Esophagus squamous epithelium (tissue), 5 donors: Measurements from ENCODE around the gene ITPRIP. TPM values are rescaled to one million over a fixed set of nuclear protein-coding genes. Genes with fewer than 3 reads are reported as not detected.

ENCODE experiments used
- DNase-seq: peaks from one replicate; lab custom pipeline; 2025; lab: John Stamatoyannopoulos, UW
- H3K27ac ChIP-seq, 4 donors: fragments of 200-600 bp; sonication (generic); one replicate each; pipeline ENCODE4 v1.5.1; 2016 to 2019; ENCODE audit warnings: mild to moderate bottlenecking in 1 of 4
- H3K27me3 ChIP-seq, 4 donors: fragments of 200-600 bp; sonication (generic); 1 replicate in 3 of 4; 2 replicates in 1 of 4; pipeline versions ENCODE4 v1.5.1 to v1.6.0; 2017 to 2021; ENCODE audit warnings: antibody characterized with exemption in 1 of 4
- H3K36me3 ChIP-seq, 3 donors: fragments of 200-600 bp; sonication (generic); one replicate each; pipeline ENCODE4 v1.5.1; 2016 to 2019
- H3K4me1 ChIP-seq, 3 donors: fragments of 200-600 bp; sonication (generic); one replicate each; pipeline ENCODE4 v1.5.1; 2017 to 2019
- H3K4me3 ChIP-seq, 4 donors: fragments of 200-600 bp; sonication (generic); 1 replicate in 3 of 4; 2 replicates in 1 of 4; pipeline ENCODE4 v1.5.1; 2016 to 2019; ENCODE audit warnings: mild to moderate bottlenecking in 2 of 4, moderate library complexity in 1 of 4
- H3K9me3 ChIP-seq, 3 donors: fragments of 200-600 bp; sonication (generic); one replicate each; pipeline ENCODE4 v1.5.1; 2016 to 2019
- POLR2A ChIP-seq, 4 donors: fragments of 450-650 bp; IDR thresholded peaks; one replicate each; pipeline ENCODE4 v1.6.1; 2017; ENCODE audit warnings: antibody characterized with exemption in 4 of 4, mild to moderate bottlenecking in 4 of 4, moderate library complexity in 3 of 4
- WGBS, 2 donors: methylation state at CpG; one replicate each; pipeline ENCODE4 v1.1.5; 2018; 5-methylcytosine and 5-hydroxymethylcytosine counted together
- intact Hi-C: fragments of 100-400 bp; cut with DNase I; formaldehyde crosslinking; loops from one replicate; pipeline ENCODE4 v1.15.0; 2022
- total RNA-seq, 4 donors: library from RNA; depleted of rRNA; stranded (reverse); fragments of >200 nt; gene quantifications; one replicate each; pipeline ENCODE4 v1.1.0, GENCODE V29; 2016
- TF ChIP-seq, protein P1 (sequence below), 6 experiments: fragments of 450-650 bp in 4 of 6; fragments of 200-600 bp in 2 of 6; sonication (generic) in 2 of 6; IDR thresholded peaks; one replicate each; pipeline ENCODE4 v1.5.1; 2016 to 2019; ENCODE audit warnings: antibody characterized with exemption in 6 of 6, mild to moderate bottlenecking in 4 of 6, moderate library complexity in 4 of 6
- donor health status: DM: yes; HTN: yes; CAD: no.

ITPRIP gene
- total RNA-seq, 4 donors from 2014 or later: 37.6 to 61.6 (median 38.4) TPM

DNA sequence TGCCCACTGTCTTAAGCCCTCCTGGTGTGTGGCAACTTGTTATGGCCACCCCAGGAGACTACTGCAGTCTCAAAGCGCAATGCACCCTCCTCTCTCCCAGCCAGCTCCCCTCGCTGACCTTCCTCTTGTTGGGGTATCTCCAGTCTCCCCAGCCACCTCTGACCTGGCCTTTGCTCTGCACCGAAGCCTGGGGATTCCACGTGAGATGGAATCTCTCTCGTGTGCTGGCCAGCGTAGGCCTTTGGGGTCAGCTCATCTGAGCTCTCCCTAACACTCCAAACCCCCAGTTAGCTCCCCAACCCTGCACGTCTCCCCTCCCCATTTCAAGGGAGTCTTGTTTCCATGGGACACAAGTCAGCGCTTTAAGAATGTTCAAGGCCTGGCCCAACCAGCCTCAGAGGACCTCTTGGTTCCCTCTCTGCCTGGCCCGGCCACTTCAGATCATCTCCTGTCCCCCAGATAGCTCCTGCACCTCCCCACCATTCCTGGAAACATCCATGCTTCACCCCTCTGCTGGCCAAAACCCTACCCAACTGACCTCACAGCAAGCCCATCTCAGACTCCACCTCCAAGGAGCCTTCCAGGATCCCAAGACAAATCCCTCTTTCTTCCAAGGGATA lies 11.2 kb downstream of the ITPRIP start:
- Histone ChIP-seq H3K4me1 (peaks cover 95 to 100% (median 98%) of the 10 kb centered on the region in 3 donors), H3K27me3 (no peaks in the 10 kb centered on the region), H3K9me3 (no peaks in the 10 kb centered on the region), H3K27ac (peak overlapping the region; percentile 84 to 99 (median 96)), H3K4me3 (peak overlapping the region in 2 of 4 donors; percentile 32 to 53), H3K36me3 (peaks cover 0 to 25% (median 0%) of the 10 kb centered on the region in 3 donors)
- DNase-seq: no peak
- WGBS, 2 donors: 92 to 99% methylated on average over 7 of the region's 9 CpGs
- intact Hi-C loops: no loop called here
- no peak for TF ChIP-seq POLR2A (IDR thresholded peaks at IDR 0.05)
- TF ChIP-seq, protein P1, sequence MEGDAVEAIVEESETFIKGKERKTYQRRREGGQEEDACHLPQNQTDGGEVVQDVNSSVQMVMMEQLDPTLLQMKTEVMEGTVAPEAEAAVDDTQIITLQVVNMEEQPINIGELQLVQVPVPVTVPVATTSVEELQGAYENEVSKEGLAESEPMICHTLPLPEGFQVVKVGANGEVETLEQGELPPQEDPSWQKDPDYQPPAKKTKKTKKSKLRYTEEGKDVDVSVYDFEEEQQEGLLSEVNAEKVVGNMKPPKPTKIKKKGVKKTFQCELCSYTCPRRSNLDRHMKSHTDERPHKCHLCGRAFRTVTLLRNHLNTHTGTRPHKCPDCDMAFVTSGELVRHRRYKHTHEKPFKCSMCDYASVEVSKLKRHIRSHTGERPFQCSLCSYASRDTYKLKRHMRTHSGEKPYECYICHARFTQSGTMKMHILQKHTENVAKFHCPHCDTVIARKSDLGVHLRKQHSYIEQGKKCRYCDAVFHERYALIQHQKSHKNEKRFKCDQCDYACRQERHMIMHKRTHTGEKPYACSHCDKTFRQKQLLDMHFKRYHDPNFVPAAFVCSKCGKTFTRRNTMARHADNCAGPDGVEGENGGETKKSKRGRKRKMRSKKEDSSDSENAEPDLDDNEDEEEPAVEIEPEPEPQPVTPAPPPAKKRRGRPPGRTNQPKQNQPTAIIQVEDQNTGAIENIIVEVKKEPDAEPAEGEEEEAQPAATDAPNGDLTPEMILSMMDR (IDR thresholded peaks at IDR 0.05): no peak

DNA sequence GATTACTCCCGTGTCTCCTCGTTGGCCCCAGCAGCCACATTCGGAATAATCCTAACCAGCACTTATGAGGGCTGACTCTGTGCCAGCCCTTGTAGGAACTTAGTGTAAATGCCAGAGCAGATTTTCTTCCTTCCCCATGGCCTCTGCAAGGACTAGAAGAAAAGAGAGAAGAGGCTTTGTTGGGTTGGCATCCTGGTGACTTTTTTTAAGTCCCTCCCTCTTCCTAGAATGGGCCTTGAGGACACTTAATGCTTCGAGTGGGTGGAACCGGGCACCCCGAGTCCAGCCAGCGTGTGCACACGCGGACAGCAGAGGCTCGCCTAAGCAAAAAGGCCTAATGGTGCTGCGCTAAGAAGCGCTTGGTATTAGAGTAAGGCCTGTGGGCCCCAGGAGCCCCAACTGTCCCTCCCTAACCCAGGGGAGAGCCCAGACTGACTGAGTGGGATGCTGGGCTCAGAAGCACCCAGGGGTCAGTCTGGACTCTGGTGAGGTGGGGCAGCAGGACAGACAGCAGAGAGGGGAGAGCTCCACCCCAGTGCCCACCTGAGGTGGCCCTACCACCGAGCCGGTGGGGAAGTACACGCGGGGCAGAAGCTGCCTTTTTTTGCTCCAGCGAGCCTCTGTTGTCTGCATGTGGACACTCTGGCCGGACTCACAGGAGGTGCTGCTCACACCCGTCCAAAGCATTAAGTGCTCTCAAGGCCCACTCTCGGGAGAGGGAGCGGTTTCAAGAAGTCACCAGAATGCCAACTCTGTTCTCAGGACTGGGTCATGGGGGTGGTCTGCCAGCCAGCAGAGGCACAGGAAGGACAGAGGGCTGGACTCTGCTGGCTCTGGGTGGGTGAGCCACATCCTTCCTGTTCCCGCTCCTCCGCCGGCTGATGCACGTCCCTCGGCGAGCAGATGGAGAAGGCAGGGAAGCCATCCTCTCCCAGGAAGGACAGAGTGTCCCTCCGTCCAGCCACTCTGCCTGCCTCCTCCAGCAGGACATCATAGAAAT lies 12.5 kb downstream of the ITPRIP start:
- Histone ChIP-seq H3K4me3 (peak overlapping the region in 1 of 4 donors; percentile 17), H3K4me1 (peaks cover 97 to 100% (median 98%) of the 10 kb centered on the region in 3 donors), H3K9me3 (no peaks in the 10 kb centered on the region), H3K36me3 (peaks cover 0 to 25% (median 0%) of the 10 kb centered on the region in 3 donors), H3K27me3 (no peaks in the 10 kb centered on the region), H3K27ac (peak overlapping the region; percentile 84 to 99 (median 96))
- no peak for TF ChIP-seq POLR2A (IDR thresholded peaks at IDR 0.05)
- TF ChIP-seq, protein P1 (IDR thresholded peaks at IDR 0.05): no peak
- 61 to 75% methylated on average over 12 to 17 of the region's 28 CpGs for WGBS, 2 donors
- intact Hi-C loops: no loop called here
- DNase-seq: no peak

DNA sequence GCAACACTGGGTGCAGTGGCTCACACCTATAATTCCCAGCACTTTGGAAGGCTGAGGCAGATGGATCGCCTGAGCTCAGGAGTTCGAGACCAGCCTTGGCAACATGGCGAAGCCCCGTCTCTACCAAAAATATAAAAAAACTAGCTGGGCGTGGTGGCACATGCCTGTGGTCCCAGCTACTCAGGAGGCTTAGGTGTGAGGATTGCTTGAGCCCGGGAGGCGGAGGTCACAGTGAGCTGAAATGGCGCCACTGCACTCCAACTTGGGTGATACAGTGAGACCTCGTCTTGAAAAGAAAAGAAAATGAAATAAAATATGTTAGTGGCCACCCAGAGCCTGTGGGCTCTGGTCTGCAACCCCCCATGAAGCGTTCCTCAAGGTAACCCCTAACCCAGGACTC lies 13.3 kb downstream of the ITPRIP start:
- peaks cover 97 to 100% (median 98%) of the 10 kb centered on the region in 3 donors for H3K4me1 ChIP-seq
- intact Hi-C loops: no loop called here

DNA sequence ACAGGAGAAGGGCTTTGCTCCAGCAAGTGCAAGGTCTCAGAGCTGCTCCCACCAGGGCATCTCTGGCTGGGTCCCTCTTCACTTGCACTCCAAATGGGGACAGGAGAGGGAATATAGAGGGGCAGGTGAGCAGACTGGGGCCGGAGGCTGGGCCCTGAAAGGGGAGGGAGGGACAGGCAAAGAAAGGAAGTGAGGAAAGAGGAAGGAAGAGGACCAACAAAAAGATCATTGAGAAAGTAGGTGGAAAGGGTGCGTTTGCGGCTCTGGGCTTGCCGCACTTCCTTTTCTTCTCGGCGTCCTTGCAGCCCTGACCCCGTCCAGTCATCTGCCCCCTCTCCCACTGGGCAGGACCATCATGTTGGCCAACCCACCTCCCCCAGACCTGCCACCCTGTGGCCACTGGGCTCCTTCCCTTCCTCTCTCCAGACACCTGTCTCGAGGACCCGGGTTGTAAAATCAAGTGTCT lies 14.0 kb downstream of the ITPRIP start:
- intact Hi-C loops: no loop called here
- Histone ChIP-seq H3K27ac (peak overlapping the region; percentile 84 to 99 (median 96)), H3K4me1 (peaks cover 97 to 100% (median 98%) of the 10 kb centered on the region in 3 donors), H3K4me3 (no peak overlapping the region), H3K9me3 (no peaks in the 10 kb centered on the region), H3K36me3 (peaks cover 0 to 25% (median 0%) of the 10 kb centered on the region in 3 donors), H3K27me3 (no peaks in the 10 kb centered on the region)
- TF ChIP-seq, protein P1 (IDR thresholded peaks at IDR 0.05): no peak
- TF ChIP-seq POLR2A (IDR thresholded peaks at IDR 0.05): no peak
- 76 to 78% methylated on average over 8 to 9 of the region's 9 CpGs for WGBS, 2 donors
- DNase-seq: no peak

More for the DNA sequence above, 13.3 kb downstream of the ITPRIP start:
- no peaks in the 10 kb centered on the region for H3K9me3 ChIP-seq
- peak overlapping the region; percentile 84 to 99 (median 96) for H3K27ac ChIP-seq
- no peak for DNase-seq
- H3K27me3 ChIP-seq: no peaks in the 10 kb centered on the region
- no peak overlapping the region for H3K4me3 ChIP-seq
- TF ChIP-seq, protein P1 (IDR thresholded peaks at IDR 0.05): no peak
- TF ChIP-seq POLR2A (IDR thresholded peaks at IDR 0.05): no peak
- H3K36me3 ChIP-seq: peaks cover 0 to 25% (median 0%) of the 10 kb centered on the region in 3 donors
- 92 to 94% methylated on average over 8 to 10 of the region's 10 CpGs for WGBS, 2 donors
